NCI-H128 (cell line): ENCODE measurements around the gene BTNL2.
"Not testable (repeated sequence)": the region's sequence is repeated elsewhere in the genome, so short reads cannot be mapped to it uniquely, and the experiment has no call there.

ENCODE experiments used
- DNase-seq: peaks from one replicate; lab custom pipeline; 2025; ENCODE audit not compliant: unreplicated experiment; lab: John Stamatoyannopoulos, UW

The BTNL2 gene

DNA sequence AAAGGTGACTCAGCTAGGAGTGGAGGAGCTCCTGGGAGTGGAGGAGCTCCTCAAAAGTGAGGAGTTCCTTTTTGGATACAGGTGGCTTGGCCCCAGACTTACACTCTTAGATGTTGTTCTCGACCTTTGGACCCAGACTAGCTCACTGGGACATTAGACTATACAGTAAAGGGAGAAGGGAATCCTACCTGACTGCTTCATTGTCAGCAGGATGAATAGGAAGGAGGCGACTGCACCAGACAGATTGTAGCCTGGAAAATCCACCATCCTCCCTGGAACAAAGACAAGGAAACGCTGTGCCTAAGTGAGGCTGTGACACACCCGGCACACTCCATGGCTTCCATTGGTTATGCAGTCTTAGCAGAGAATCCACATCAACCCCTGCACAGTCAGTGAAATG lies at the start of gene BTNL2:
Gene BTNL2 (minus strand): TSS at position 325 of the 400 bp plus-strand sequence. CDS start 58 bp downstream, at position 267.
- DNase-seq = no peak

DNA sequence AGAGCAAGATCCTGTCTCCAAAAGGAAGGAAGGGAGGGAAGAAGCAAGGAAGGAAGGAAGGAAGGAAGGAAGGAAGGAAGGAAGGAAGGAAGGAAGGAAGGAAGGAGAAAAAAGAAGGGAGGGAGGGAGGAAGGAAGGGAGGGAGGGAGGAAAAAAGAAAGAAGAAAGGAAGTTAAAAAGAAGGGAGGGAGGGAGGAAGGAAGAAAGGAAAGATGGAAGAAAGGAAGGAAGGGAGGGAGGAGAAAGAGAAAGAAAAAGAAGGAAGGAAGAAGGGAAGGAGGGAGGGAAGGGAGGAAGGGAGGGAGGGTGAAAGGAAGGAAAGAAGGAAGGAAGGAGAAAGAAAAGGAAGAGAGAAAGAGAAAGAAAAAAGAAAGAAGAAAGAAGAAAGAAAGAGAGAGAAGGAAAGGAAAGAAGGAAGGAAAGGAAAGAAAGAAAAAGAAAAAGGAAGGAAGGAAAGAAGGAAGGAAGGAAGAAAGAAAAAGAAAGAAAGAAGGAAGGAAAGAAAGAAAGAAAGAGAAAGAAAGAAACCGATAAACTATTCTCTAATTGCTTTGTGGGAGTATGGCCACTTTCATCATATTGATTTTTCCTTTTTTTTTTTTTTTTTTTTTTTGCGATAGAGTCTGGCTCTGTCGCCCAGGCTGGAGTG lies 42.2 kb upstream of the BTNL2 start:
- no peak for DNase-seq

DNA sequence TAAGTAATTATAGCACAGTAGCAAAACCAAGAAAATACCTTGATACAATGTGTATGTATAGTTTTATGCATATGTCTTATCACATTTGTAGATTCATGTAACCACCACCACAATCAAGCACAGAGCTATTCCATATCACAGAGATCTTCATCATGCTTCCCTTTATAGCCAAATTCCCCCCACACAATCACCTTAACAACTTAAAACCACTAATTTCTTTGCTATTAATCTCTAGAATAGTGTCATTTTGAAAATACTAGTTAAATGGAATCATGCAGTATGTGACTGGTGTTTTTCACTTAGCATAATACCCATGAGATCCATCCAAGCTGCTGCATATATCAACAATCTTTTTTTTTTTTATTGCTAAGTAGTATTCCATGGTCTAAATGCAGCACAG lies 41.0 kb upstream of the BTNL2 start:
- no peak for DNase-seq

DNA sequence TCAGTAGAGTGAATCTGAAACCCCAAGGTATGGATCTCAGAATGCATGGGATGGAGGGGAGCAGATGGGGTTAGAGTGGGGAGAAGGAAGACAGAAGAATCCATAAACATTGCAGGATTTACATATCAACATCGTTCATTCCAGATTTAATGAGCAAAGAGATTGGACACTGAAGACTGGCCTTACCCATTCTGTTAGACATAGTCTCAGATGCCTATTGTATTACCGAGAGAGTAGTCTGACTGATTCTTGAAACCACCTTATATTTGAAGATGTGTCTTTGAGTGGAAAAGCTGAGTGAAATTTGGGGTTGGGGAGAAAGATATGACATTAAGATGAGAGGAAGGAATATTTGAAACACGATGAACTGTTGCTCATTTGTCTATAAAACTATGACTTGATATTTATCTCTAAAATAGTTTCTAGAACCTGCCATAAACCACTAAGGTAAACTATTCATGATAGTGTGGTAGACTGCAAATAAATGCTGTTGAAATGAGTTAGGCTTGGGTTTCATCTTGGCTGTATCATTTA lies 38.4 kb upstream of the BTNL2 start:
- DNase-seq = no peak

- DNase-seq = no peak
Observed at GRCh38 chr6:32444433-32444832, 37.5 kb upstream of the BTNL2 start.

- DNase-seq = no peak
Observed at GRCh38 chr6:32442977-32443552, 36.1 kb upstream of the BTNL2 start.

- no peak for DNase-seq
Observed at GRCh38 chr6:32442243-32442667, 35.3 kb upstream of the BTNL2 start.

GRCh38 chr6:32439602-32440214 lies 32.7 kb upstream of the BTNL2 start, which contains the start of gene HLA-DRA:
TSS of gene HLA-DRA (plus strand) at chr6:32439887. CDS start at chr6:32439951, 64 bp downstream.
- DNase-seq = no peak

GRCh38 chr6:32439139-32439538 lies 32.2 kb upstream of the BTNL2 start:
- no peak for DNase-seq

DNA sequence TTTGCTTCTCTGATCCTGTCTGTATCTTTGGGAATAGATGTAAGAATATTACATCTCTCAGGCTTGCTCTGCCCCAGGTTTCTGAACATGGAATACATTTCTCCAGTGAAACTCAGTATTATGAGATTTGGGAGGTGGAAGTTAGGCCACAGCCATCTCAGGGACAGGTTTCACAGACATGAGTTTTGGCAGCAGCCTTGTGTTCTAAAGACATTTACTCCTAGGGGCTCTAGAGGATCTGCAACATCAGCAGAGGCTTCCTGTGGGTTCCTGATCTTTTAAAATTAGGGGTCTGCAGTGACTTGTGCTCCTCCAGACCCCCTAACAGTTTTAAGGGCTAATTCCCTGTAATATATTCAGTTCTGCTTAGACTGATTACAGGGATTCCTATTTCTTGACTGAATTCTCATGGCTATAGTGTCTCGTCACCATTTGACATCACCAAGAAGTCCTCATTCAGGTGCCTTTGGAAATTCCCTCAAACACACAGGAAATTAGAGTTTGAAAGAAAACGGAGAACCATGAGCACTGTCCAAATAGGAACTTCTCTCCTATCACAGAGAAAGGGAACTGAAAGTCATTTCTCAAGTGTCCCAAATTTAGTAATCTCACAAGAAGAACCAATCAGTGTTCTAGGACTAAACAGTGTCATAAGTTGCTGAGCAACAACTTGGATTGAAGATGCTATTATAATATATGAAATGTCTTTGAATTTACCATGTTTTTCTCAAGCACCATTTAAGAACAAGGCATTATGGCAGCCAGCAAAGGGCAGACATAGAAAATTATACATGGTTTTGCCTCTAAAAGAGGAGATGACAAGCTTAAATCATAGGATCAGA lies 30.2 kb upstream of the BTNL2 start:
- no peak for DNase-seq

GRCh38 chr6:32436186-32436585 lies 29.2 kb upstream of the BTNL2 start:
- no peak for DNase-seq

DNA sequence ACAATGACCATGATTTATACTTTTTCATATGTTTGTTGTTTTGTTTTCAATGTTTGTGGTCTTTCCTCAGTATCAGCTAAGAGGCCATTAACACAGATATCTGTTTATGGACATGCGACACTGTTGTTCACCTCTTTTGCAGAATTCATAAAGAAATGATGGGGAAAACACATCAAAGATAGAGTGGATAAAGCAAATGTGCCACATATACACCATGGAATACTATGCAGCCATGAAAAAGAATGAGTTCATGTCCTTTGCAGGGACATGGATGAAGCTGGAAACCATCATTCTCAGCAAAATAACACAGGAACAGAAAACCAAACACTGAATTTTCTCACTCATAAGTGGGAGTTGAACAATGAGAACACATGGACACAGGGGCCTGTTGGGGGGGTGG lies 27.0 kb upstream of the BTNL2 start:
- DNase-seq = not testable (repeated sequence)

- DNase-seq = no peak
Observed at GRCh38 chr6:32432050-32432450, 25.1 kb upstream of the BTNL2 start.

- DNase-seq = no peak
Observed at GRCh38 chr6:32431142-32431541, 24.2 kb upstream of the BTNL2 start.

DNA sequence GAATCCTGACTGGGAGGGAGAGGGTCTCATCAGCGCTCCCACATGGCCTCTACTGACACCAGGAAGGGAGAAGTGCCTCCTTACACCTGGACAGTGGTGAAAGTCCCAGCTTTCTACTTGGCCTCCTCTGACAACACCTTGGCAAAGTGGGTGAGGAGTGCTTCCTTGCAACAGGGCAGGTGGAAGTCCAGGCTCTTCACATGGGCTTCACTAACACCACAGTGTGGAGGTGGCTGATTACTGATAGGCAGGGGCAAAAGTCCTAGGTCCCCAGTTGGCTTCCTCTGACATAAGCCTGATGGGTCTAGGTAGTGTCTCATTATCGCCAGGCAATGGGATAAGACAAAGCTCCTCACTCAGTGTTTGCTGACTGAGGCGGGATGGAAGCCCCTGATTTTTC lies 23.2 kb upstream of the BTNL2 start:
- DNase-seq = no peak

DNA sequence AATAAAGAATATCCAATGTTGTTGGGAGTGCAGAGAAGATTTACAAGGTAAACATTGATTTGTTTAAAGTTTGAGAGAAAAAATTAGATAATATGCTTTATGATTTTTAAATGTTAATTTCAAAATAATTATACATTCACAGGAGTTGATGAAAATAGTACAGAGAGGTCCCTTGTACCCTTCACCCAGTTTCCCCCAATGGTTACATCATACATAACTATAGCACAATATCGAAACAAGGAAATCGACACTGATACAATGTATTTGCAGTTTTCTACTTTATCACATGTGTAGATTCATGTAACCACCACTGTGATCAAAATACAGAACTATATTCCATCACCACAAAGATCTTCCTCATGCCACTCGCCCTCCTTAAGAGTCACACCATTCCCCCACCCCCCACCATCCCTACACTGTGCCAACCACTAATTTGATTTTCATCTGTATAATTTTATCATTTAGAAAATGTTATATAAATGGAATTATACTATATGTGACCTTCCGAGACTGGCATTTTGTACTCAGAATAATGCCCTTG lies 21.0 kb upstream of the BTNL2 start:
- DNase-seq = no peak

GRCh38 chr6:32427218-32427617 lies 20.2 kb upstream of the BTNL2 start:
- DNase-seq = no peak

- no peak for DNase-seq
Observed at GRCh38 chr6:32426338-32426737, 19.4 kb upstream of the BTNL2 start.

- no peak for DNase-seq
Observed at GRCh38 chr6:32424589-32425300, 17.8 kb upstream of the BTNL2 start.

GRCh38 chr6:32416036-32416435 lies 9.1 kb upstream of the BTNL2 start:
- DNase-seq = no peak
